ENCODE measurements around the gene CD59.
"Not testable (repeated sequence)": the region's sequence is repeated elsewhere in the genome, so short reads cannot be mapped to it uniquely, and the experiment has no call there.

The CD59 gene

DNA sequence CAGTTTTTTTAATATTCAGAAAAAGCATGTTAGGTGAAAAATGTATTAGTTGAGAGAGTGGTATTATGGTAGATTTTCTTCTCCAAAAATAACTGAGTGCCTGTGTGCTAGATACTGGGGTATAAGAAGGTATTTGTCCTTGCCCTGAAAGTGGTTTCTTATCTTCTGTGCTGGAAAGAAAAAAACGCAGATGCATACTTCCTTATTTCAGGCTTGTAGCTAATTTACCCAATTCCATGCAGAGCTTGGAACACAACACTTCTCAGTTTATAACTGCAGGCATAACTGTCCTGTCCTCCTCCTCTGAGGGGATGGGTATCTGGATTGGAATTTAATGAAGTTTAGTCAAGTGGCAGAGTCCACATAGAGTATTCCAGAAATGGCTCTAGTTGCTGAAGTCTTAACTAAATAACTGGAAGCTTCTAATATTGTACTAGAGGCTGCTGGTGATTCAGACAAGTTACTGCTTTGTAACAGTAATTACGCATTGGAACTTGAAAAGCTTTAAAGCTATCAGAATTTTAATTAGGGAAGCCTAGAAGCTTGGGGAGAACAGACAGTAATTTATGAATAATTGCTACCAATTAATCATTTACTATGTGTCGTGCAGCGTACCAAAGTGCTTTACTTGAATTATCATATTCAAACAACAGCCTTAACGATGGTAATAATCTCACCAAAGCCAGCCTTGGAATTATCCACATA, 22.9 kb downstream of the CD59 start:
- peak; percentile 75 for DNase-seq

DNA sequence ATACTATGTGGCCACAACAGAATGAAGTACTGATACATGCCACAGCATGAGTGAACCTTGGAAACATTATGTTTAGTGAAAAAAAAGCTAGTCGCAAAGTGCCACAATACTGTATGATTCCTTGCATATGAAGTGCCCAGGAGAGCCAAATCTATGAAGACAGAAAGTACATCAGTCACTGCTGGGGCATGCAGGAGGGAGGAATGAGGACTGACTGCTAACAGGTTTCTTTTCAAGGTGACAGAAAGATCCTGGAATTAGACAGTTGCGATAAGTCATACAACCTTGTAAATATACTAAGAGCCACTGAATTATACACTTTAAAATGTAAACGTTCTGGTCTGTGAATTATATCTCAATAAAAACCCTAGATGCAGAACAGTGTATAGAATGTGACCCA, 23.8 kb downstream of the CD59 start:
- DNase-seq, result no peak

DNA sequence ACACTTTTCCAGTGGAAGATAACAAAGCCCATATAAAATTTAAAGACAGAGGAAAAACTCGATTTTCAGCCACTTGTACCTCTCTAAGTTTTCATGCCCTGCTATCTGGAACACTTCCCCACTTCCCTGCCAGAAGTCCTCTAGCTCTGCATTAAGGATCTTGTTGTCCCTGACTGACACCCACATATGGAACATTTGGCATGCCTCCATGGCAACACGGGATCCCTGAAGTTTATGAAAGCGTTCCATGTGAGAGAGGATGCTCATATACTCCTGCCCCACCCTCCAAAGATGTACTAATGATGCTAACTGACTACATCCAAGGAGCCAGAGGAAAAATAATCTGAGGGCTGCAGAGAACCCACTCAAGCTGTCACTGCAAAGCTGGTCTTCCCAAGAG, 26.8 kb downstream of the CD59 start:
- DNase-seq, result no peak

DNA sequence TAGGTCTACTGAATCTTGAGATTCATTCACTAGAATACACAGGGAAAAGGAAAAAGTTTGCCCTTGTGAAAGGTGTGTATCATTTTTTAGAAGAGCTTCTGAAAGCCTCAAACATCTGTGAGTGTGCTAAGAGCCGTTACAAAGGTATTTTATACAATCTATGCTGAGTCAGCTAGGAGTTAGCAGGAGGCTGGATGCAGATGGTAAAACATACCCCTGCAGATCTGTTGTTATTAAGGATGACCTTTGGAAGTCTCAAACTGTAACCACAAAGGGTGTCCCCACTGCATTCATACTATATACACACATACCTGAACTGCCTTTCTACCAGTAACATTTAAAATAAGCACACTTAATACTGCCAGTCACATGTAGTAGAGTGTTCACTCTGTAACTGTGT, 27.2 kb downstream of the CD59 start:
- no peak for DNase-seq

DNA sequence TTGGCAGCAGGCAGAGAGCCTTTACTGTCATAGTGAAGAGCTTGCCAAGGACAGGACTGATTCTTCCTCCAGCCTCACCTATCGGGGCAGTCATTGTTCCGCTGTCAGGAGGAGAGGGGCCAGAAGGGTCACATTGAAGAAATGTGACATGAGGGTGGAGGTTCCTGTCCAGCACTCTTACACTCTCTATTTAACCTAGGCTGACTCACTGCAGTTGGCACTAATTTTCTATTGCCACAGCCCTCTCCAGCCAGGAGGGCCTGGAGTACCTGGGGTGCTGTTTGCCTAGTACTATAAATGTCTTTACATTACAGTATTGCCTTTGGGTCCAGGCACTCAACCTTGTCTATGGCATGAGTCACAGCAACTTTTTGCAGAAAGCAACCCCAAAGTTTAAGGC, 28.4 kb downstream of the CD59 start:
- not testable (repeated sequence) for DNase-seq

DNA sequence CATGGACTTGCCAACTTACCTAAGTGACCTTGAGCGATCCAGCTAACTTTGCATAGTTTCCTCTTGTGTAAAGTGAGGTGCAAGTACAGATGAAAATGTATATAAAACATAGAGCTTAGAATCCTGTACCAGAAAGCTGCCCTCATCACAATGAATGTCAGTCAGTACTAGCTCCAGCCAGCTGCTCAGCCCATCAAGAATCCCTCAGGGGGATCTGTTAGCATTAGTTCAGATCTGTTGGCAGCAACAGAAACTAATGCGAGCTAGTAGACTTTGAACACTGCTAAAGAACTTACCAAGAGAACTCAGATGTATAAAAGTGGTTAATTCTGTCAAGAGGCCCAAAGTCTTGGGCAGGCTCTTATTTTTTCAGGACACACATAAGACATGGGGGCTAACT, 29.3 kb downstream of the CD59 start:
- no peak for DNase-seq

DNA sequence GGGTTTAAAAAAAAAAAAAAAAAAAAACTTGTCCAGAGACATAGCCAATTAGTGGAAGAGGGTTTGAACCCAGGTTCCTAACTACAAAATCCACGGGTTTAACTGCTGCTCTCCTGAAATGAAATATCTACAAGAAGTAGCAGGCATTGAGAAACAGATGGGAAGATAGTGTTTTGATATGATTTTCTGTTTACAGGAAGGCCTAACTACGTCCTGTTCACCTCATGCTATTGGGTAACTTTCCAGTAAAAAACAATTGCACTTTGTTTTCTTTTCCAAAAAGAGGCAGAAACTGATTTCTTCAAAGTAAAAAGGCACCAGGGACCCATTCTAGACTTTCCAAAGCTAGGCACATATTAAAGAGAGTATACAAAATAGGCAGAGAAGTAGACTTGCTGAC, 29.7 kb downstream of the CD59 start:
- DNase-seq, result no peak

DNA sequence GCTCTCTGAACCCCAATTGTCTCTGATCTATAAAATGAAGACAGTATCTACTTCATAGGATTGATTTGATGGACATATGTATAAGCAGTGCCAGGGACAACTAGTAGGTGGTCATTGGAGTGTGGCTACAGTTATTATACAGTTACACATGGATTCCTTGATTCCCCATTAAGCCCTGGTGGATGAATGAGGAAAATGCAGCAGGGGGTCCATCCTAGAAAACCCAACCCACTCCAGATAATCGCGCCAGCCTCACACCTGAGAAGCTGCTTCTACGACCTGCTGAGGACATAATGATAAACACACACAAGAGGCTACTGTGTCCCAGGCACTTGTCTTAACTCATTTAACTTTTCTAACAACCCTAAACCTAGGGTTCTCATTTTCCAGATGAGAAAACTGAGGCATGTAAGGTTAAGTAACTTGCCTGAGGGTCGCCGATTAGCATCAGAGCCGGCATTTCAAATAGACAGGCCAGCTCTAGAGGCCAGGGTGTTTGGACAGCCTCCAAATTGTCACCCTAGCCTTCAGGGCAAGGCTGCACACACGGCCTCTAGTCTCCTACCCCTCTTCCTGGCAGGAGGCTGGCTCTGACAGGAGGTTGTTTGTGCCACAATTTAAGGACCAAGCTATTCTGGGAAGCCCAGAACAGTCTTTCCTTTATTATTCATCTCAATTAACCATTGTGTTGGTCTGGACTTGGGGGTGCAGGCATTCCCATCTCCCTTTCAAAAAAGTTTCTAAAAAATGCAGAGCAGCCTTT, 31.8 kb downstream of the CD59 start:
- no peak for DNase-seq

DNA sequence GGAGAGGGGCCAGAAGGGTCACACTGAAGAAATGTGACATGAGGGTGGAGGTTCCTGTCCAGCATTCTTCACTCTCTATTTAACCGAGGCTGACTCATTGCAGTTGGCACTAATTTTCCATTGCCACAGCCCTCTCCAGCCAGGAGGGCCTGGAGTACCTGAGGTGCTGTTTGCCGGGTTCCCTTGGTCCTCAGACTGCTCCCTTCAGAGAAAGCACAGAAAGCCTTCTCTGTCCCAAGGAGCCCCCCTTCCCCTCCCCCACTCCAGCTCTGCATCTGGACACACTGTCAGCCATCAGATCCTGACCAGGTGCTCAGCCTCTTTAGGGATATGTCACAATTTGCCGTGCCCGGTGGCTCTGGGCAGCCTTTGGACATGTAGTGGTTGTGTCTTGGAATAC, 32.4 kb downstream of the CD59 start:
- no peak for DNase-seq

DNA sequence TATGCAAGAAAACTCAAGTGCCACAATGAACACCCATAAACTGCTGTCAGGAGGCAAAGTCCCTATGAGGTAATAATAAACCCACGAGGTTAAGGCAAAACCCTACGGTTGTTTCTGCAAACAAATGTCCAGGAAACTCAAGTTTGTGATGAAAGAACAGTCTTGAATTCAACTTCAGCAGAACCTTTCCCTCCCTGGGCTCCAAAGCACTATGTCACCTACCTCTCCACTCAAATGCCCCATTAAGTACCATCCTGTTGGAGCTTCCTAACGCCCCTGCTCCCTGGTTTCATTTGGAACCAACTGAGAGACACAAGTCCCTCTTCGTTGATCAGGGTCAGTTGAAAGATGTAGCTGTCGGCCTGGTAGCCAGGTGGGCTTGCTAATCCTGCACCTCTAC, 33.0 kb downstream of the CD59 start:
- DNase-seq, result peak; percentile 30

DNA sequence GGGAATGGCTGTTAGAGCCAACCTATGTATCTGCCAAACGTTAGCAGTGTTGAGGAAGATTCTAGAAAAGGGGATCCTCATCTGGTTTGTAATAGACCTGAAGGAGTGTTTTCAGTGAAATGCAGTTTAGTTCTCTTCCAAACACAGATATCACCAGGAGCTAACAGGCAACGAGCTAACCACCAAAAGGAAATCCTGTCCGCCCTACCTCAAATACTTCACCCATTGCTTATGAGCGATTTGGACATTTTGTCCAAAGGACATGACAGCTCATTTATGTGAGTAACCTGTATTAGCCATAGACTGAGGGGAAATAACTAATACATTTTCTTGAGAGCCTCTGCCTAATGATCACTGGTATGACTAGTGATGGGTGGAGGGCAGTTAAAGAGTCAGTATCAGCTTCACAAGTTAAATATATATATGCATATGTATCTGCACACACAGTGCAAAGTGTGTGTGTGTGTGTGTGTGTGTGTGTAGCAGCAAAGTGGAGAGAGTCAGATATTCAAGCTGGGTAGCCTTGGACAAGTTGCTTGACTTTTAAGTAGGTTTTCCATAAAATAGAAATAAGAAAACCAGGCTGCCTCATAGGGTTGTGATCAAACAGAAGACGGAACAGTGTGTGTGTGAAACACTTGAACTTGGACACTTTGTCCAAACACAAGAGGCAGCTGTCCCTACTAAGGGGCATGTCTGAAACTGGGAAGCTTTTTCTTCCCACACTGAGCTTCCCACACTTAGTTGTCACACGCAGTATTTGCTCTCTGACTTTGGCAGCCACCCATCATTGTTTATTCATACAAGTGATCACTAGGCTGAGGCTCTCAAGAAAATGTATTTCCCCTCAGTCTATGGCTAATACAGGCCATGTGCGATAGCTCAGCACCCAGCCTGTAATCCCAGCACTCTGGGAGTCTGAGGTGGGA, 34.7 kb downstream of the CD59 start:
- peak; percentile 49 for DNase-seq

DNA sequence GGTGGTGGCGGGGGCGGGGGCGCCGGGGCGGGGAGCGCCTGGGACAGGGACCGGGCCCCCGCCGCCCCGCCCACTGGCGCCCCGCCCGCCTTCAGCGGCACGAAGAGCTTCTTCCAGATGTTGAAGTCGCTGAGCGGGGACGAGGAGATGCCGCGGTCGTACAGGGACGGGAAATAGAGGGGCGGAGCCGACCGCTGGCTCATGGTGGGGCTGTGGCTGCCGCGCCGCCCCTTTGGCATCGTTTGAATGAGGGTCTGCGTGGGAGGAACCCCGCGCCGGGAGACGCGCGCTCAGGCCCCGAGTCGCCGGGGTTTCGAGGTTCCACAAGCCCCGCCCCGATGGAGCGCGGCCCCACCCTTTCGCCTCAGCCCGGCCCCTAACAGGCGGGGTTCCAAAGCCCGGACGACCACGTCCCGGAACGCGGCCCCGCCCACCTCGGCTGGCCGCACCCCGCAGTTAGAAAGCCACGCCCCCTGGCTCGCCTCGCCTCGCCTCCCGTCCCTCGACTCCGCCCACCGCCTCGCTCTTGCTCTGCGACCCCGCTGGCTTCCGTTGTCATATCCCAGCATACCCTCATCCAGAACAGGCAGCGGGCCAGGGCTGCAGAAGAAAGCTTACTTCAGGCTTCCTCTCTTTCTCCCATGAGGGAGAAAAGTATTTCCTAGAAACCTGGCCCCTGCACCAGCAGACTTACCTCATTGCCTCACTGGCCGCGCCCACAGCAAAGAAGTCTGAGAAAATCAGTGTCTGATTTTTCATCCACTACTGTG, 35.5 kb downstream of the CD59 start, which contains the start of gene C11orf91:
C11orf91 (minus strand) TSS at position 325 of the 770 bp plus-strand sequence; CDS start at position 239, 86 bp downstream.
- peak; percentile 97 for DNase-seq

DNA sequence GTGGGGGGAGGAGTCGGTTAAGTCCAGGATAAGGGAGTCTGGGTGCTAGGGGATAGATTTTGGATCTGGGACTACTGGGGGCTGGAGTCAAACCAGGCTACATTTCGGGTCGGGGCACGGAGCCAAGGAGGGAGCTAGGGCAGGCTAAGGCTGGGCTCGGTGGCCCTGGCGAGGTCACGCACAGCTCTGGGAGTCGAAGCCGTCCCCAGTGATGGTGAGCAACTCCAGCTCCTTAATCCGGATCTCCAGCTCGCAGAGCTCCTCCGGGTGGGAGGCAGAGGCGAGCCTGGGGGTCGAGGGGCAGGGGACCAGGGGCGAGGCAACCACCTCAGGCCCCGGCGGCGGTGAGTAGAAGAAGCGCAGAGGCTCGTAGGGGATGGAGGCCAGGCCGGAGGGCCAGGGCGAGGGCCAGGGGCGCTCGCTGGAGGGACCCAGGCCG, 36.1 kb downstream of the CD59 start:
- no peak for DNase-seq

DNA sequence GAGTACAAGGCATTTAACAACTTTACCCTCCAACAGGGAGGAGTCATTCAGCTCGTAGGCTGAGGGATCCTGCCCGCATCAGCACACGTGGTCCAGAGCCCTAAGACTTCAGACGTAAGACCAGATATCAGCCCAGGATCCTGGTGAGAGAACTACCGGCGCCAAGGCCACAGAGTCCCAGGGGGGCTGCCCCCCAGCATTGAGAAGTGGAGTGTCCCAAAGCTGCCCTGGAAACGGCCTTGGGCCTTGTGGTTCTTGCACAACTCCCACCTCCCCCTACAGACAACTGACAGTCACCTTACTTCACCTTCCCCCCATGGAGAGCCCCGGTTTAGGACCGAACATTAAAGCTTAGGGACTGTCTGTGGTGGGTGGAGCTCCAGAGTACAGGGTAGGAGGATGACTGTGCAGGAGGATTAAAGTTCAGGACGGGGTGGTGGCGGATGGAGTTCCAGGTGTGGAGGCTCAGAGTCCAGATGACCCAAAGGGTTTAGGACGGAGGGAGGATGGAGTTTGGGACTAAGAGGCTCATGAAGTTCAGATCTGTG, 36.6 kb downstream of the CD59 start:
- no peak for DNase-seq

DNA sequence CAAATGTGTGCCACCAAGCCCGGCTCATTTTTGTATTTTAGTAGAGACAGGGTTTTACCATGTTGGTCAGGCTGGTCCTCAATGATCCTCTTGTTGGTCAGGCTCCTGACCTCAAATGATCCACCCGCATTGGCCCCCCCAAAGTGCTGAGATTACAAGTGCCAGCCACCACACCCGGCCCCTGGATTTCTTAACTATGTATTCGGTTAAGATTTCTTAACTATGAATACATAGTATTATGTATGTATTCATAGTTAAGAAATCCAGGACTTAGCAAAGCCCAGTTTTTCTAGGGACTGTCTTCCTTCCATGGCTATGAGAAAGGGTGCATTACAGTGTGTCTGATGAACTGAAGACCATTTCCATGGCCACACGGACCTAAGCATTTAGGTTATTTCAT, 37.3 kb downstream of the CD59 start:
- no peak for DNase-seq

DNA sequence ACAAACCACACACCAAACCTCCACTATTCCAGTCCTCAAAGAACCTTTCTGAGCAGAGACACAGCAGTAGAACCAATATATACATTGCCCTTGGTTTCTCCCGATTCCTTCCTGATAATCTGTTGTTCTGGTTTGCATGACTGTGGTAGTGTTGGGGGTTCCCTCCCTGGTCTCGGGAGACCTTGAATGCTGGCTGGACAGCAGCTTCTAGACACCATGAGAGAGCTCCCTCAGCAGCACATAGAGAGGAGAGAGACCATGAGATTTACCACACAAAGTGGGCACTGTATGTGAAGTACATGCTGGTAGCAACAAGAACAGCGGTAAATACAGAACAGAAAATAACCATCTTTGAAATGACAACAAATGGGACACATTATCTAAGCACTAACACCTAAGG, 38.2 kb downstream of the CD59 start:
- DNase-seq, result no peak

DNA sequence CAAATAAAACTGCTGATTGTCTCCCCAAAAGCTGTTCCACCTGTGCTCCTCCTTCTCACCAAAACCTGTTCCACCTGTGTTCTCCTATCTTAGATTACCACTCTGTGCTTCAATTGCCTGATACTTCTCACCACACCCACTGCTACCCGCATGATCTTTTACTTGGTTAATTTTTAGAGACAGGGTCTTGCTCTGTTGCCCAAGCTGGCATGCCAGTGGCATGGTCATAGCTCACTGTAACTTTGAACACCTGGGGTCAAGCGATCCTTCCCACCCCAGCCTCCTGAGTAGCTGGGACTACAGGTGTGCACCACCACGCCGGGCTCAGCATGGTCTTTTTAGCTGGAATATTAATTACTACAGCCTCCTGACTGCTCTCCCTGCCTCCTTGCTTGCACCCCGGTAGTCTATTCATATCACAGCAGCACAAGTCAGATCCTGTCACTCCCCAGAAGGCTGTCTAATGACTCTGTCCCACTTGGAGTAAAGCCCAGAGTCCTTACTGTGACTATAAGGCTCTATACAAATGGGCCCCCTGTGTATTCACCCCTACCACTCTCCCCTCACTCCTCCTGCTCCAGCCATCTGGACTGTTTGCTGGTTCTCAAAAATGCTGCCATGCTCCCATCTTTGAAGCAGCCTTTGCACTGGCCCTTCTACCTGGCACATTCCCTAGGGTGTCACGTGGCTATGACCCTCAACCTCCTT, 39.1 kb downstream of the CD59 start:
- no peak for DNase-seq

DNA sequence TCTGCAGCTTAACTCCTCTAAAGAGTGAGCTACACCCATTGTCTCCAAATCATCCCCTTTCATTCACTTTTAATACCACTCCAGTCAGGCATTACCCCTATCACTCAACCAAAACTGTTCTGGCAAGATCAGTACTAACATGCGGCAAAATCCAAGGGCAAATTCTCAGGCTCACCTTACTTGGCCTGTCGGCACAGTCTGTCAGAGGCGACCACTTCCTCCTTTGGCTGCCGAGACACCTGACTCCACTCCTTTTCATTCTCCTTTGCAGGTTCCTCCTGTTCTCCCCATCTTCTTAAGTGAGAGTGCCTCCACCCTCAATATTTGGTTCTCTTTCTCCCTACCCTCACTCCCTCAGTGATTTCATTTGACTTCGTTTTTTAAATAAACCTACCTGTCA, 39.8 kb downstream of the CD59 start:
- no peak for DNase-seq

DNA sequence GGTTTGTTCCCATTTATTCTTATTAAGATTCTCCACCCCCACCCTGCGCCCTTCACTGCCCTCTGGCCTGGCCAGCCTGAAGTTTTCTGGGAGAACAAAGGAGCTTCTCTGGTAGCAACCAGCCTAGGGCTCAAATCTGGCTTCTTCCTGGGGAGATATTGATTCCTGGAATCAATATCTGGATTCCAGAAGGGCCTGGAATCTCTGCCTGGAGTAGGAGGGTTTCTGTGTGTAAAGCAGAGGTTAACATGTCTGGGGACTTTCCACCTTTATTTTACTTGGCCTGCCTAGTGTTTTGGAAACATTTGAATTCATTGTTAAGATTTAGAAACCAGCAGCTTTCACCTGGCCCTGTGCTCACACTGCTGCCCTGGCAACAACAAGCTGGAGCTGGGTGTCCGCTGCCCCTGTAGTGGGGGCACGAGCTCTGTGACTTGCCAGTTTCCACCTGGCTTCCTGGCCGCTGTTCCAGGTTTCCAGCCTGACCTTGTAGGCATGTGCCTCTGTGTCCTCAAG, 41.1 kb downstream of the CD59 start:
- no peak for DNase-seq

DNA sequence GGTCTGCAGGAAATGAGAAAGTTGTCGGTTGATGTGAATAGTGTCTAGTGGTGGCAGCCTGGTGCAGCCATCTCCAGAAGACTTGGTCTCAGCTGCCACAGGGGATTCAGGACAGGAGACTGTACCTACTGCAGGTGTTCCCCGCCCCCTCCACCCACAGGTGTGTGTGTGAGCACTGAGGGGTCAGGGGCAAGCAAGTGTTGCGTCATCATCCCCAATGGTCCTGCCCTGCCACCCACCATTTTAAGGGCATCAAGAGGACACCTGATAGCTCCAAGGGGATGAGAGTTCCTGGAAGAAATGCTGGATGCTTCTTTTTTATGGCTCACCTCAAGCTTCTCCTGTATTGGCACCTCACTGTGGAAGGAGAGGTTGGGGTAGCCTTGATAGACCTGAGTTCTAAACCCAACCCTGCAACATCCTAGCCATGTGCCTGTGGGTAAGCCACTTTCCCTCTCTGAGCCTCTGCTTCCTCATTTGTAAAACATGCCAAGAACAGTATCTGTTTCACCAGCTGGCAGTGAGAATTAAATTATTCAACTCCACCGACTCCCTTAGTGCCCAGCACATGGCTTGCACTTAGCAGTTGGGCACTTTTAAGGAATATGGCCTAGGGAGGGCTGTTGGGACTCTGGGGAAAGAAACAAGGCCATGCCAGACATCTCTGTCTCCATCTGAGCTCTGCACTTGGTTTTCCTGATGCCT, 41.7 kb downstream of the CD59 start:
- peak; percentile 49 for DNase-seq

DNA sequence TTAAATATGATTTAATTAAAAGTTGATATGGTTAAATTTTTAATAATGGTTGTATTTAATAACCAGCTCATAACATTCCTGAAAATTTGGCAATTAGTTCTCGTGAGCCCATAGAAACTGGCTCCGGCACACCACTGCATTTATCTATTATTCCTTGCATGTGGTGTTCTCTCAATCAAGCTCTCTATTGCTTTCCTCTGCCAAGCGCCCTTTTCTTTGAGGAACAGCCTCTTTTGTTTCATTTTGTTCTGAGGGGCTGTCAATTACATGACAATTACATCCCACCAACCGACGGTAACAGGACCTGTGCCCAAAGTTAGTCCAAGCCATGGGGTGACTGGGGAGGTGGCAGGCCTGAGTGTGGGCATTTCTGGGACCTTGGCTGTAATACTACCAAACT, 43.7 kb downstream of the CD59 start:
- no peak for DNase-seq

All from hematopoietic multipotent progenitor cell treated with erythropoietin and hydrocortisone succinate and interleukin-3 and kit ligand, for 4 days (in vitro differentiated cells).